NCI-H128 (cell line): Measurements from ENCODE around the gene CASK.

Experiments used
- DNase-seq: peaks from one replicate; lab custom pipeline; 2025; ENCODE audit not compliant: unreplicated experiment; lab: John Stamatoyannopoulos, UW

CASK gene

GRCh38 chrX:41837270-41837944, 85.9 kb downstream of the CASK start:
- DNase-seq: no peak

DNA sequence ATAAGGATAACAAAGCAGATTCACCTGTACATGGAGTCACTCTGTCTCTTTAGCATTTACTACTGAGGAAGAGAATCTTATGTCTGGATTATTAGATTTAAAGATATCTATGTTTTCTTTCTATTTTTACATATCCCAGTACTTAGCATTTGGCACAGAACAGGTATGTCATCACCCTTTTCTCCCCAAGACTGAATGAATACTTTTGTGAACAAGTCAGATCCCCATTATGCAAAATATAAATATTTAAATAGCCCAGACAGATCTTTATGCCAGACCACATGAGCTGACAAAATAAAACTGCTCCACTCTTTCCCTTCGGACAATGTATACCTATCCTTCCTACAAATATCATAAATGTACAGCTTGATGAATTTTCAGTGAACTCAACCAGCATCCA, 94.5 kb downstream of the CASK start:
- no peak for DNase-seq

DNA sequence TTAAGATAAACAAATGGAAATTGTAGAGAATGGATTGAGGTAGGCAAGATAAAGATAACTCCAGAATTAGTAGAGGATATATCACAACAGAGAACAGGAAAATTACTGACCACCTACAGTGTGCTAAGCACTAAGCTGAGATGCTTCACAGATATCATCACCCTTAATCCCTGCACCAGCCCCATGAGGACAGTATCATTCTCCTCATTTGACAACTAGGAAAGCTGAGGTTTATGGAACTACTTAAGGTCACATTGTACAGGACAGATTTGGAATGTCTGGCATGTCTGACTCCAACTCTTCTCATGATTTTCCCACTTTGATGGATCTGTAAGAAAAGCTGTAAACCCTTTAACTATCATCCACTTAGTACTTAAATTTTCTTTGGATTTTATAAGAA, 95.5 kb downstream of the CASK start:
- DNase-seq: no peak

- DNase-seq: no peak
These were observed 97.6 kb downstream of the CASK start for GRCh38 chrX:41825796-41826195.

DNA sequence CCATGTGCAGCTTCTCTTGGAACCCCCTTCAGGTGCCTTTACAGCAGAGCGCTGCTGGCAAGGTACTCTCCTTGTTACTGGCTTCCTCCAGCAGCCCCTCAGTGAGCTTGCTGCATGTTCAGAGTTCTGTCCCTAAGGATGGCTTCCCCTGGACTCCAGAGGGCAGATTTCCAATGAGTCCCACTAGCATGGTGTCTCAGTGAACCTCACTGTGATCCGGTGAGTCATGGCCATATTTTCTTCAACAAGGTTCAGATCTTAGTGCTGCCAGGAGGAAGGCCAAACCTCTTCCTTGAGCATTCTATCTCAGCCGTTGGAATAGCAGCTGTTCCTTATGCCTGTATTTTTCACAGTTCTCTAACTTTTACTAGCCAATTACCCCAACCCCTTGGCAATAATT, 98.8 kb downstream of the CASK start:
- no peak for DNase-seq

DNA sequence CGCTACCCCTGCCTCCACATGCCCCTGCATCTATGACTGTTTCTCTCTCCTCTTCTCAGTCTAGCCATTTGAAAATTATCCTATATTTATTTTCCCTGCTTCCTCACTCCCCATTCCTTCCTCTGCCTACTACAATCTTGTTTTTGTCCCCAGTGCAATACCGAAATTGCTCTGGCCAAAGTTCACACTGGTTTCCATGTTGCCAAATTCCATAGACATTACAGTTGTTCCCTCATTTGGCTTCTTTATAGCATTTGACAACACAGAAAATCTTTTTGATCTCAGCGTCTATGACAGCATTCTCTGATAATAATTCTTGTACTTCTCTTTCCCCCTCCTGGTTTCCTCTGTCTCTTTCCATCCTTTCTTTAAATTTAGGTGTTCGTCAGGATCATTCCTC, 100.0 kb downstream of the CASK start:
- no peak for DNase-seq

DNA sequence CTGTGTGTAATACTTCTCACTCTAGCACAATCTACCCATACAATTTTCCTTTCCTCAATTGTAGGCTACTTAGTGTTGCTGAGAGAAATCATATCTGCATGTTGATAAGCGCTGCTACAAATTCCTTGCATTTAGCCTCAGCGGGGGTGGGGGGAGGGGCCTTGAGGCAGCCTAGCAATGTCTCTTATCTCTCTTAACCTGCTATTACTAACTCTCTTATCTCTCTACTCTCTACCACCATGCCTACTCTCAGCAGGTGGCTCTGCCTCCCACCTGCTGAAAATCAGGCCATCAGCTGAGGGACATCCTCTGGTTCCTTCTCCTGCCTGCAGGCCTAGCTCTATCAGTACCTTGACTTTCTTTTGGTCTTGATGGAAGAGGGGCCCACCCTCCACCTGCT, 100.5 kb downstream of the CASK start:
- no peak for DNase-seq

GRCh38 chrX:41808047-41808446, 115.3 kb downstream of the CASK start:
- DNase-seq: no peak

DNA sequence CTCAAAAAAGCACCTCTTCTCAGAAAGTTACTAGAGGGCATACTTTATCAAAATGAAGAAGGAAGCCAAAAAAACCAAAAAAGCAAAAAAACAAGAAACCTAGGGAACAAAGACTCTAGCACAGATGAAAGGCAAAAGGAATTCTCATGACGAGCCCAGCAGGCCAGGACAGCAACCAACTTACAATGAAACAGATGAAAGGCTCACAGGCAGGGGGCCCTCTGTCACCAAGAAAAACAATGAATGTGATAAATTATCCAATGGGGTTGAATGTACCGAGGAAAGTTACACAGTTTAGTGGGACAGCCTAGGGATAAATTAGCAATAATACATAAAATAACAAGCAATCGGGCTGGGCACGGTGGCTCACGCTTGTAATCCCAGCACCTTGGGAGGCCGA, 120.4 kb downstream of the CASK start:
- no peak for DNase-seq

- DNase-seq: no peak
These were observed 123.7 kb downstream of the CASK start for GRCh38 chrX:41799661-41800060.

DNA sequence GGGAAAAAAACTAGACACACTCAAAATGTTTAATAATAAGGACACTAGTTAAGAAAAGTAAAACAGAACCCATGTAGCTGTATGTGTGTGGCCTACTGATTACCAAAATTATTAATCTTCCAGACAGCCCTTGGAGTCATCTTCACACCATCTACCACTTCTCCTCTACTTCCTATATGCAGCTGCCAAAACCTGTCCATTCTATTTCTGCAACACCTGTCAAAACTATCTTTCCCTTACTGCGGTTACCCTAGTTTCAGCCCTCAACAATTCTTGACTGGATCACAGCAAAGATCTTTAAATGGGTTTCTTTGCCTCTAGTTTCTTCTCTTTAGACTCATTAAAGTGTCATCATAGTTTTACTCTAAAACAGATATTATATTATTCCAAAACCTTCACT, 126.8 kb downstream of the CASK start:
- DNase-seq: no peak

DNA sequence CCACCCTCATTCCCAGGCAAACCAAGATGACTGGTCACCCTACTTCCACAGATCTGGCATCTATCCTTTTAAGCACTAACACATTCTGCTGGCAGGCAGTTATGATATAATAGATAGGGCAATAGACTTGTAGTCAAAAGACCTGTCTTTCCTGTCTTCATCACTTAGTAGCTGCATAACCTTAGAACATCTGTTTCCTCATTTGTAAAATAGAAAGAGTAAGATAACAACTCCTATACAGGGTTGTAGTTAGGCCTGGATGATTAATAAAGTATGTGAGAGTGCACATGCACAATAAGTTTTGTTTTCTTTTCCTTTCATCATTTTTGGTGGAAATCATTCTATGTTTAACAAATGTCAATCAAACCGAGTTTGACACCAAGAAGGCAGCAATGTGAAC, 127.3 kb downstream of the CASK start:
- DNase-seq: no peak

DNA sequence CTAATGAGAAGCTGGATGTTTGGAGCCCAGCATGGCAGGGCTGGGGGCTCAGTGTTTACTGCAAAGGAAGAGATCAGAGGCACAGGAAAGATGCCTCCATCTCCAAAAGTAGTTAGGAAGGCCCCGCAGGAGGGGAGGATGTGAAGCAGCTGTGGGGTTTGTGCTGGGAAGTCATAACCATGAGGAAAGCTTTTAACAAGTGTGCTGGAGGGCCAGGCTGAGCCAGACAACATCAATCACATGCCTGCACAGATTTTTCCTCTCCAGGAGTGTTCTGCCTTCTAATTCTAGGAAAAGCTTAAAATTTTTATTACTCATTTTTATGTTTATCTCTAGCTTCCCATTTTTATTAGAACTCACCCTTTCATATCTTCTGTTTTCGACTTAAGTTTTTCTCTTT, 134.0 kb downstream of the CASK start:
- no peak for DNase-seq

DNA sequence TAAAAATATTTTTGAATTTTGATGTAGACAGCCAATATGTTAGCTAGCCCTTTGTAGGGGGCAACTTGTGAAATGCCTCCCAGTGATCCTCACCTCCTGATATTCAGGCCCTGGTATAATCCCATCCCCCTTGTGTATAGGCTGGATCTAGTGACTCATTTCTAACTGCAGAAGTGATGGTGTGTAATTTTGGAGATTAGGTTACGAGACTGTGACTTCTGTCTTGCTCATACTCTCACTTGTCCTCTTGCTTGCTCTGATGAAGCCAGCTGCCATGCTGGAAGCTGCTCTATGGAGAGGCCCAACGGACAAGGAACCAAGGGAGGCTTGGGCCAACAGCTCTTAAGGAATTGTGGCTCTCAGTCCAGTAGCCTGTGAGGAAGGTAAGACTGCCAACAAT, 137.7 kb downstream of the CASK start:
- DNase-seq: no peak

DNA sequence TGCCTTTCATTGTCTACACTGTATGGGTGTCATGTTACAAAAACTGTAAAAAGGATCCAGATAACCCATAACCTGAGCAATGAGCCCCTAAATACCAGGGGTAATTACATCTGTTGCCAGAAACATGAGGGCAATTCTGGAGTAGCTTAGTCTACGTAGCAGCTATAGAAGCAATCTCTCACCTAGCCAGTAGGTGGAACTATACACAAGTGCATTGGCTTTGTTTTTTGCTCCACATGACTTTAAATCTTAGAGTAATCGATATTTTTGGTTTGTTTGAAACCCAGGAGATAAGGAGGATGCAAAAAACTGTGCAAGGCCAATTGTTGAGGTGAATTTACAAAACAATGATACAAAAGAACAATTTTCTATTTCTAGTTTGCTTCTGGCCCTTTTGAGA, 141.9 kb downstream of the CASK start:
- no peak for DNase-seq

- no peak for DNase-seq
These were observed 143.4 kb downstream of the CASK start for GRCh38 chrX:41779941-41780340.

- no peak for DNase-seq
These were observed 144.3 kb downstream of the CASK start for GRCh38 chrX:41779030-41779564.

- DNase-seq: no peak
These were observed 161.7 kb downstream of the CASK start for GRCh38 chrX:41761702-41762101.

- no peak for DNase-seq
These were observed 162.2 kb downstream of the CASK start for GRCh38 chrX:41761169-41761568.

- DNase-seq: no peak
These were observed 163.5 kb downstream of the CASK start for GRCh38 chrX:41759817-41760216.

GRCh38 chrX:41758401-41758800, 165.0 kb downstream of the CASK start:
- DNase-seq: no peak

DNA sequence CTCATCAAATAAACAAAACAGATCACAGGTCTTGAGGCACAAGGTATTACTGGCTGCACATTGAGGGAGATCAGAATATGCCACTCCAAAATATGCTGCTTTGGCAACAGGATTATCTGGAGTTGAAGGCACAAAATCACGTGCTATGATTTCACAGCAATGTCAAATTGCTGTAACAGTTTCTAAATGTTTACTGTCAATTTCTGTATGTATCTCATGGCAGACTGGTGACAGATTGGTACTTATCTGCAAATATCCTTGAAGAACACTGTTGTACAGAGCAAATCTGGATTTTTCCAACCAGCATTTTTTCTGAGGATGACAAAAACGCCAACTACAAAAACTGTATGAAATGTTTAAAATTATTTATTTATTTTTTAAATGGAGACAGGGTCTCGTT, 172.6 kb downstream of the CASK start:
- no peak for DNase-seq

- DNase-seq: no peak
These were observed 183.5 kb downstream of the CASK start for GRCh38 chrX:41739871-41740270.
